HUES6 (cell line): Measurements from ENCODE around the gene VASN.

Experiments used
- H3K27ac ChIP-seq: 2 replicates; pipeline ENCODE4 v1.7.0; 2013; ENCODE audit warnings: low read depth, mild to moderate bottlenecking, low read length, inconsistent platforms
- H3K27me3 ChIP-seq: 2 replicates; pipeline ENCODE4 v1.6.1; 2013; ENCODE audit warnings: low read length; ENCODE audit not compliant: control insufficient read depth, insufficient read depth
- H3K36me3 ChIP-seq: 2 replicates; pipeline ENCODE4 v1.6.1; 2013; ENCODE audit warnings: low read length; ENCODE audit not compliant: control insufficient read depth, insufficient read depth
- H3K4me1 ChIP-seq: 2 replicates; pipeline ENCODE4 v1.6.1; 2013; ENCODE audit warnings: low read length; ENCODE audit not compliant: control insufficient read depth, insufficient read depth
- H3K4me3 ChIP-seq: 2 replicates; pipeline ENCODE4 v1.5.1; 2013; ENCODE audit warnings: low read depth, low read length
- H3K9ac ChIP-seq: one replicate; pipeline ENCODE4 v1.6.1; 2013; ENCODE audit warnings: mild to moderate bottlenecking, low read length
- H3K9me3 ChIP-seq: 2 replicates; pipeline ENCODE4 v1.6.1; 2013; ENCODE audit warnings: low read depth, low read length; ENCODE audit not compliant: control insufficient read depth, insufficient read depth

Gene VASN

GRCh38 chr16:4347010-4347409 is 24.6 kb upstream of the VASN start:
- H3K27me3 ChIP-seq = no peaks in the 10 kb centered on the region
- H3K27ac ChIP-seq = no peak overlapping the region
- H3K9ac ChIP-seq = no peak overlapping the region
- peaks cover 4% of the 10 kb centered on the region; the same call in 1 of the 2 replicates for H3K4me1 ChIP-seq
- H3K4me3 ChIP-seq = no peak overlapping the region
- no peaks in the 10 kb centered on the region for H3K9me3 ChIP-seq
- H3K36me3 ChIP-seq = peaks cover 32% of the 10 kb centered on the region

DNA sequence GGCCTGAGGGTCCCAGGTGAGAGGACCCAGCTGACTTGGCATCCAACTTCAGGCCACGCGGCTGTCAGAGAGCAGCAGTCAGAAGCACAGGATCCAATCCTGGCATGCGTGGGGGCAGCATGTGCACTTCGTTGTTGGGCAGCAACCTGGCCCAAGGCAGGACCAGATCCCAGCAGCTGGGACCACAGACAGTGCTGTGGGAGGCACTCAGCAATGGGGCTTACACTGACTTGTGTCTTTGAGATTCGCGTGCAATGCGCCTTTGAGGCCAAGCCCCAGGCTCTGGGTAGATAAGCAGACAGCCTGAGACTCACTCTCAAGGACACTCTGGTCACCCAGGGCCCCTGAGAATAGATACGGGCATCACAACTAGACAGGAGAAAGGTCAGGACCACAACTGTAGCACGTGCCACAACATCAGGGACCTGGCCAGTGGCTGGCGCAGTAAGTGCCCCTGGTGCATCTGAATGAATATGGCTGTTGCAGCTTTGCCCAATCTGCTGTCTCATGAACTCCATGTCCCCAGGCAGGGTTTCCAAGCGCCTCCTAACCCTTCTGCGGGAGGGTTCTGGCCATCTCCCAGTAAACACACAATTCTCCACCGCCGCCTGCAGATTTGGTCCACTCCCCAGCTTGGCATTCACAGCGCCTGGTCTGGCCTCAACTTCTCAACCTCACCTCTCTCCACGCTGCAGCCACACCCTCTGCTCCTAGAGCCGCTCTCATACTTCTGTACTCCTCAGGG is 23.7 kb upstream of the VASN start:
- Histone ChIP-seq H3K9me3 (no peaks in the 10 kb centered on the region), H3K27me3 (no peaks in the 10 kb centered on the region), H3K9ac (no peak overlapping the region), H3K36me3 (peaks cover 31% of the 10 kb centered on the region), H3K4me1 (peaks cover 4% of the 10 kb centered on the region; the same call in 1 of the 2 replicates), H3K27ac (no peak overlapping the region), H3K4me3 (no peak overlapping the region)

- Histone ChIP-seq H3K9ac (no peak overlapping the region), H3K4me3 (no peak overlapping the region), H3K27me3 (no peaks in the 10 kb centered on the region), H3K4me1 (peaks cover 4% of the 10 kb centered on the region; the same call in 1 of the 2 replicates), H3K36me3 (peaks cover 27% of the 10 kb centered on the region), H3K9me3 (no peaks in the 10 kb centered on the region), H3K27ac (no peak overlapping the region)
Measured at GRCh38 chr16:4349332-4349731, 22.3 kb upstream of the VASN start.

- H3K4me1 ChIP-seq = peaks cover 4% of the 10 kb centered on the region; the same call in 1 of the 2 replicates
- H3K9ac ChIP-seq = peak overlapping the region; percentile 93
- peaks cover 21% of the 10 kb centered on the region for H3K36me3 ChIP-seq
- no peaks in the 10 kb centered on the region for H3K27me3 ChIP-seq
- H3K4me3 ChIP-seq = peak overlapping the region; percentile 96
- peak overlapping the region; percentile 79; the same call in 1 of the 2 replicates for H3K27ac ChIP-seq
- no peaks in the 10 kb centered on the region for H3K9me3 ChIP-seq
Measured at GRCh38 chr16:4350365-4350786, 21.3 kb upstream of the VASN start.

DNA sequence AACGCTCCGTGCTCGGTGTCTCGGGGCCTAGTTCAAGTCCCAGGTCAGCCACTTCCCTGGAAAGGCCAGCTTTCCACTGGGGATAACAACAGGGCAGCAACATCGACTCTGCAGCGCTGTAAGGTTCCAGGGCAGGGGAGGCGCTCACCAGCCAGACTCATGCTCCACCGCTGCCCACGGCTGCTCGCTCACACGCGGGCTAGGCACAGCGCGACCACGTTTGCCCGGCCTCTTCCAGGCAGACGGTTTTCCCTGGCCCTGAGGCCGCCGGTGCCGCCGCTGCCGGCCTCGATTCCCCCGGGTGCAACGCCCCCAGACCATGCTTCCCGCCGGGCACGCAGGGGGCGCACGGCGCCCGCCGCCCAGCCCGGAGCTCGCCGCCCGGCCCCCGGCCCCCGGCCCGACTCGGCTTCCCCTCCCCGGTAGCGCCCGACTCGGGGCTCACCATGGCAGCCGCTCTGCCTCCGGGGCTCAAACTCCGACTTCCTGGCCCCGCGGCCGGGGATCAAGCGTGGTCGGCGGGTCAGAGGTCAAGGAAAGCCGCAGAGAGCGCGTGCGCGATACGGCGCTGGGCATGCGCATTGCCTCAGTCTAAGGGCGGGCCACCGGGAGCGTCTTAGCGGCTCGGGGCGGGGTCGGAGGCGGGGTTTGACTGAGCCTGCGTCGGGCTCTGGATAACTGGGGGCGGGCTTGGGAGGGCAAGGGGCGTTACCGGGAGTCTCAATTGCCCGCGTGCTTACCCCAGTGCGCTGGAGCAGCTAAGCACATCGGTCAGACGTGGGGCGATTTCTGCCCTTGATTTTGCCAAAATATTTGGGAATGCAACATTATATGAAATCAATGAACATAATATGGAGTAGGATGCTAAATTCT is 20.6 kb upstream of the VASN start, which contains the start of gene PAM16:
TSS of gene PAM16 (minus strand) at position 535 of the 873 bp plus-strand sequence. CDS start at position 448, 87 bp downstream.
- peaks cover 4% of the 10 kb centered on the region; the same call in 1 of the 2 replicates for H3K4me1 ChIP-seq

DNA sequence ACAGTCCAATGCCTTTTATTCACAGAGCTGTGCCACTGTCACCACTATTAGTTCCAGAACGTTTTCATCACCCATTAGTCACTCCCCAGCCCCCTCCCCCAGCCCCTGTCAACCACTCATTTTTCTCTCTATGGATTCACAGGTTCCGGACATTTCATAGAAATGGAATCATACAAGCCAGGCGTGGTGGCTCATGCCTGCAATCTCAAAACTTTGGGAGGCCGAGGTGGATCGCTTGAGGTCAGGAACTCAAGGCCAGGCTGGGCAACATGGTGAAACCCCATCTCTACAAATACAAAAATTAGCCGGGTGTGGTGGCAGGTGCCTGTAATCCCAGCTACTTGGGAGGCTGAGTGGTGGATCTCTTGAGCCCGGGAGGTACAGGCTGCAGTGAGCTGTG is 19.8 kb upstream of the VASN start:
- H3K27me3 ChIP-seq = no peaks in the 10 kb centered on the region
- peaks cover 4% of the 10 kb centered on the region; the same call in 1 of the 2 replicates for H3K4me1 ChIP-seq
- no peak overlapping the region for H3K9ac ChIP-seq
- no peak overlapping the region for H3K27ac ChIP-seq
- H3K36me3 ChIP-seq = peaks cover 14% of the 10 kb centered on the region
- no peaks in the 10 kb centered on the region for H3K9me3 ChIP-seq
- no peak overlapping the region for H3K4me3 ChIP-seq

More for the DNA sequence above, 20.6 kb upstream of the VASN start, which contains the start of gene PAM16:
- Histone ChIP-seq H3K4me3 (peak within 1 kb of the TSS; percentile 96), H3K36me3 (peaks cover 15% of the 10 kb centered on the region), H3K27ac (peak within 1 kb of the TSS; percentile 79; the same call in 1 of the 2 replicates), H3K9me3 (no peaks in the 10 kb centered on the region), H3K9ac (peak within 1 kb of the TSS; percentile 93), H3K27me3 (no peaks in the 10 kb centered on the region)

DNA sequence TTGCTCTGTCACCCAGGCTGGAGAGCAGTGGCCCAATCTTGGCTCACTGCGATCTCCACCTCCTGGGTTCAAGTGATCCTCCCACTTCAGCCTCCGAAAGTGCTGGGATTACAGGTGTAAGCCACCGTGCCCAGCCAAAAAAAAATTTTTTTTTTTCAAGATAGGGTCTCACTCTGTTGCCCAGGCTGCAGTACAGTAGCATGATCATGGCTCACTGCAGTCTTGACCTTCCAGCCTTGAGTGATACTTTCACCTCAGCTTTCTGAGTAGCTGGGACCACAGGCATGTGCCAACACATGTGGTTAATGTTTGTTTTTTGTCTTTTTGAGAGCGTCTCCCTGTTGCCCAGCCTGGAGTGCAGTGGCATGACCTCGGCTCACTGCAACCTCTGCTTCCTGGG is 18.8 kb upstream of the VASN start:
- no peaks in the 10 kb centered on the region for H3K9me3 ChIP-seq
- H3K4me1 ChIP-seq = peaks cover 4% of the 10 kb centered on the region; the same call in 1 of the 2 replicates
- H3K27me3 ChIP-seq = no peaks in the 10 kb centered on the region
- H3K27ac ChIP-seq = no peak overlapping the region
- no peak overlapping the region for H3K9ac ChIP-seq
- H3K36me3 ChIP-seq = peaks cover 9% of the 10 kb centered on the region
- no peak overlapping the region for H3K4me3 ChIP-seq

GRCh38 chr16:4353675-4354074 is 18.0 kb upstream of the VASN start:
- Histone ChIP-seq H3K27ac (no peak overlapping the region), H3K9ac (no peak overlapping the region), H3K27me3 (no peaks in the 10 kb centered on the region), H3K9me3 (no peaks in the 10 kb centered on the region), H3K4me3 (no peak overlapping the region), H3K4me1 (peaks cover 4% of the 10 kb centered on the region; the same call in 1 of the 2 replicates), H3K36me3 (0 out of 2 replicates have a peak, but pooled peaks cover 3% of the 10 kb centered on the region)

GRCh38 chr16:4354512-4355409 is 16.9 kb upstream of the VASN start:
- Histone ChIP-seq H3K9me3 (no peaks in the 10 kb centered on the region), H3K27me3 (no peaks in the 10 kb centered on the region), H3K4me1 (peaks cover 4% of the 10 kb centered on the region; the same call in 1 of the 2 replicates), H3K36me3 (0 out of 2 replicates have a peak, but pooled peaks cover 3% of the 10 kb centered on the region), H3K9ac (no peak overlapping the region), H3K4me3 (no peak overlapping the region), H3K27ac (no peak overlapping the region)

- no peaks in the 10 kb centered on the region for H3K27me3 ChIP-seq
- no peaks in the 10 kb centered on the region for H3K9me3 ChIP-seq
- H3K4me3 ChIP-seq = no peak overlapping the region
- no peak overlapping the region for H3K9ac ChIP-seq
- H3K4me1 ChIP-seq = peaks cover 3% of the 10 kb centered on the region; the same call in 1 of the 2 replicates
- H3K36me3 ChIP-seq = no peaks in the 10 kb centered on the region
- no peak overlapping the region for H3K27ac ChIP-seq
Measured at GRCh38 chr16:4356820-4357219, 14.8 kb upstream of the VASN start.
